Lung microvascular endothelial cell (primary cell): Measurements from ENCODE around the gene CMPK2. TPM values are rescaled to one million over a fixed set of nuclear protein-coding genes. Genes with fewer than 3 reads are reported as not detected.

Source experiments
- DNase-seq, 2 donors: peaks; one replicate each; pipeline versions ENCODE4 v3.0.0 to v3.0.0-alpha.2; 2010; ENCODE audit warnings: low read depth in 2 of 2
- total RNA-seq: library from RNA; depleted of rRNA; stranded (reverse); fragments of >200 nt; gene quantifications from 2 replicates; pipeline ENCODE4 v1.2.1, GENCODE V29; 2014

The CMPK2 gene
- total RNA-seq, 1 donor from 2014 or later = 0.20 TPM

GRCh38 chr2:6812857-6813530 lies 52.7 kb downstream of the CMPK2 start:
- DNase-seq = no peak

- DNase-seq = no peak
Measured at GRCh38 chr2:6810961-6811360, 54.7 kb downstream of the CMPK2 start.

- no peak for DNase-seq
Measured at GRCh38 chr2:6808426-6808825, 57.3 kb downstream of the CMPK2 start.

GRCh38 chr2:6806604-6807003 lies 59.1 kb downstream of the CMPK2 start:
- DNase-seq = no peak

- no peak for DNase-seq
Measured at GRCh38 chr2:6800553-6800952, 65.2 kb downstream of the CMPK2 start.

Other genes with a start within 250 kb of the CMPK2 start
- 0.20 and 0.22 TPM in 2 replicates for gene RSAD2, start 11.9 kb upstream of the CMPK2 start, total RNA-seq
- 8.5 and 11.3 TPM in 2 replicates for gene RNF144A, start 51.5 kb upstream of the CMPK2 start, total RNA-seq